Peyer's patch (tissue), 4 donors: Measurements from ENCODE around the gene RCHY1. TPM values are rescaled to one million over a fixed set of nuclear protein-coding genes. Genes with fewer than 3 reads are reported as not detected.

Source experiments
- DNase-seq, 3 donors: peaks; one replicate each; pipeline ENCODE4 v3.0.0-alpha.2; 2017 to 2019
- H3K27ac ChIP-seq, 4 donors: fragments of 200-600 bp; sonication (generic); one replicate each; pipeline ENCODE4 v1.5.1; 2016 to 2019
- H3K27me3 ChIP-seq, 2 donors: fragments of 200-600 bp; sonication (generic); one replicate each; pipeline ENCODE4 v1.5.1; 2019
- H3K36me3 ChIP-seq, 3 donors: fragments of 200-600 bp; sonication (generic); one replicate each; pipeline ENCODE4 v1.5.1; 2016 to 2019
- H3K4me1 ChIP-seq, 4 donors: fragments of 200-600 bp; sonication (generic); one replicate each; pipeline ENCODE4 v1.5.1; 2016 to 2019
- H3K4me3 ChIP-seq, 4 donors: fragments of 200-600 bp; sonication (generic); 1 replicate in 3 of 4; 2 replicates in 1 of 4; pipeline ENCODE4 v1.5.1; 2016 to 2019; ENCODE audit warnings: mild to moderate bottlenecking in 1 of 4
- H3K9me3 ChIP-seq, 4 donors: fragments of 200-600 bp; sonication (generic); one replicate each; pipeline ENCODE4 v1.5.1; 2016 to 2019; ENCODE audit warnings: mild to moderate bottlenecking in 1 of 4
- POLR2A ChIP-seq, 2 donors: fragments of 450-650 bp; IDR thresholded peaks; one replicate each; pipeline ENCODE4 v1.5.1; 2017; ENCODE audit warnings: antibody characterized with exemption in 2 of 2, mild to moderate bottlenecking in 2 of 2, moderate library complexity in 2 of 2
- total RNA-seq, 4 donors: library from RNA; depleted of rRNA; stranded (reverse); fragments of >200 nt; gene quantifications; one replicate each; pipeline ENCODE4 v1.1.0, GENCODE V29; 2016
- TF ChIP-seq, protein P1 (sequence below), 6 experiments: fragments of 450-650 bp in 4 of 6; fragments of 200-600 bp in 2 of 6; sonication (generic) in 1 of 6; IDR thresholded peaks; one replicate each; pipeline ENCODE4 v1.5.1; 2017 to 2019; ENCODE audit warnings: antibody characterized with exemption in 6 of 6, mild to moderate bottlenecking in 3 of 6, moderate library complexity in 1 of 6

Gene RCHY1
- total RNA-seq, 4 donors from 2014 or later, result 10.5 to 35.5 (median 20.0) TPM

DNA sequence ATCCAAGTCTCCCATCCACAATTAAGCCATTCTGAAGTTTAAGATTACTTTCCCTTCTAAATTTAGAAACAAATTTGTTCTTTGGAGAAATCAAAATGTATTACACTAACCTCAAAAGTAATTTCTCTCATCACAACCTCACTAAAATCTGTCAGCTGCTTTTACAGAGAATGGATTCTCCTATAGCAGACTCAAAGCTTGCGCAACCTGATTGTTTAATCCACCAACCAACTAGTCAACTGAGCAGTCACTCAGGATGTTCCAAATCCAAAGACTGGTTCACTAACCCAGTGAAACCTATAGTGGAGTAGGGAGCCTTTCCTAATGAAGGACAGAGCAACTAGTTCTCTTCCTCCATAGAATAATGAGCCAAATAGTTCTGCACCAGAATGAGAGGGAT is 44.3 kb downstream of the RCHY1 start:
- Histone ChIP-seq H3K27me3 (no peaks in the 10 kb centered on the region), H3K27ac (no peak overlapping the region), H3K4me3 (no peak overlapping the region), H3K9me3 (no peaks in the 10 kb centered on the region), H3K36me3 (no peaks in the 10 kb centered on the region), H3K4me1 (no peaks in the 10 kb centered on the region)
- TF ChIP-seq, protein P1, sequence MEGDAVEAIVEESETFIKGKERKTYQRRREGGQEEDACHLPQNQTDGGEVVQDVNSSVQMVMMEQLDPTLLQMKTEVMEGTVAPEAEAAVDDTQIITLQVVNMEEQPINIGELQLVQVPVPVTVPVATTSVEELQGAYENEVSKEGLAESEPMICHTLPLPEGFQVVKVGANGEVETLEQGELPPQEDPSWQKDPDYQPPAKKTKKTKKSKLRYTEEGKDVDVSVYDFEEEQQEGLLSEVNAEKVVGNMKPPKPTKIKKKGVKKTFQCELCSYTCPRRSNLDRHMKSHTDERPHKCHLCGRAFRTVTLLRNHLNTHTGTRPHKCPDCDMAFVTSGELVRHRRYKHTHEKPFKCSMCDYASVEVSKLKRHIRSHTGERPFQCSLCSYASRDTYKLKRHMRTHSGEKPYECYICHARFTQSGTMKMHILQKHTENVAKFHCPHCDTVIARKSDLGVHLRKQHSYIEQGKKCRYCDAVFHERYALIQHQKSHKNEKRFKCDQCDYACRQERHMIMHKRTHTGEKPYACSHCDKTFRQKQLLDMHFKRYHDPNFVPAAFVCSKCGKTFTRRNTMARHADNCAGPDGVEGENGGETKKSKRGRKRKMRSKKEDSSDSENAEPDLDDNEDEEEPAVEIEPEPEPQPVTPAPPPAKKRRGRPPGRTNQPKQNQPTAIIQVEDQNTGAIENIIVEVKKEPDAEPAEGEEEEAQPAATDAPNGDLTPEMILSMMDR (IDR thresholded peaks at IDR 0.05), result no peak
- no peak for TF ChIP-seq POLR2A (IDR thresholded peaks at IDR 0.05)
- no peak for DNase-seq

DNA sequence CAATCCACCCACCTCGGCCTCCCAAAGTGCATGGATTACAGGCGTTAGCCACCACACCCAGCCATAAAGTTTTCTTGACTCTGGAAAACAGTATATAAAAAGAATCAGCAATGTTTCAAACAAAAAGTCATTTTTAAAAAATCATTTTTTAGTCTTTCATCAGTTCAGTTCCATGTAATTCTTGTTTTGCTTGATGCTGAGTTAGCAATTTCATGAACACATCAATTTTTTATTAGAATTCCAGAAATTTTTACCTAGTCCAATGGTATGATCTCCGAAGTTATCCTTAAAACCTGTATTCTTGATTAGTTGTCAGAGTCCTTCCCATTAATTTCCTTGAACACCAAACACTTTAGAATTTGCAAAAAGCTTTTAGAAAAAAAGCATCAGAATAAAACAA is 56.8 kb downstream of the RCHY1 start:
- Histone ChIP-seq H3K27ac (no peak overlapping the region), H3K4me1 (no peaks in the 10 kb centered on the region), H3K9me3 (no peaks in the 10 kb centered on the region), H3K36me3 (no peaks in the 10 kb centered on the region), H3K4me3 (no peak overlapping the region), H3K27me3 (no peaks in the 10 kb centered on the region)
- DNase-seq, result no peak
- TF ChIP-seq POLR2A (IDR thresholded peaks at IDR 0.05), result no peak
- TF ChIP-seq, protein P1 (IDR thresholded peaks at IDR 0.05), result no peak

DNA sequence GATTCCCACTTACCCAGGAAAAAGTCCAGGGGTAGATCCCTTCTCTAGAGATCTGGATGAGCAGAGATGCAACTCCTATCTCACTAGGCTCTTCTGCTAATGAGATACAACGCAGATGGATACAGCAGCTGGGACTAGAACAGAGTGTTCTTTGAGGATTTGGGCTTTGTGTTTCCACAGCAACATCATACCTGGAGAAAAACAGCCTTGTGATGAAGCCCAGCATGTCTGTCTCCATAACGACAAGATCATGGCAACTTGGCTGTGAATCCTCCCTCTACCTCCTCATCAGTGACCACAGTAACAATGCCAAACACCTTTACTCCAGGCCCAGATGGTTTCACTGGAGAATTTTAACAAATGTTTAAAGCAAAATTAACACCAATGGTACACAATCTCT is 80.1 kb downstream of the RCHY1 start:
- Histone ChIP-seq H3K36me3 (no peaks in the 10 kb centered on the region), H3K4me3 (no peak overlapping the region), H3K4me1 (no peaks in the 10 kb centered on the region), H3K27me3 (no peaks in the 10 kb centered on the region), H3K9me3 (peaks cover 0 to 6% (median 0%) of the 10 kb centered on the region in 4 donors), H3K27ac (no peak overlapping the region)
- TF ChIP-seq POLR2A (IDR thresholded peaks at IDR 0.05), result no peak
- TF ChIP-seq, protein P1 (IDR thresholded peaks at IDR 0.05), result no peak
- no peak for DNase-seq

GRCh38 chr4:75432683-75433082 is 81.5 kb downstream of the RCHY1 start:
- no peak for DNase-seq

GRCh38 chr4:75429208-75429607 is 85.0 kb downstream of the RCHY1 start:
- H3K36me3 ChIP-seq, result no peaks in the 10 kb centered on the region
- H3K4me3 ChIP-seq, result no peak overlapping the region
- no peaks in the 10 kb centered on the region for H3K4me1 ChIP-seq
- no peak for TF ChIP-seq POLR2A (IDR thresholded peaks at IDR 0.05)
- no peak overlapping the region for H3K27ac ChIP-seq
- H3K9me3 ChIP-seq, result no peaks in the 10 kb centered on the region
- no peak for DNase-seq
- no peaks in the 10 kb centered on the region for H3K27me3 ChIP-seq

More at GRCh38 chr4:75432683-75433082, 81.5 kb downstream of the RCHY1 start:
- TF ChIP-seq POLR2A (IDR thresholded peaks at IDR 0.05), result no peak
- TF ChIP-seq, protein P1 (IDR thresholded peaks at IDR 0.05), result peak in 2 of 6 experiments; percentile 2 to 8
- Histone ChIP-seq H3K4me3 (no peak overlapping the region), H3K36me3 (no peaks in the 10 kb centered on the region), H3K9me3 (peaks cover 0 to 6% (median 0%) of the 10 kb centered on the region in 4 donors), H3K27me3 (no peaks in the 10 kb centered on the region), H3K27ac (no peak overlapping the region), H3K4me1 (no peaks in the 10 kb centered on the region)

Other genes starting within 250 kb of the RCHY1 start
- 10 to 100 TPM; 24.5 to 71.8 (median 28.1) TPM for gene THAP6, start 70 bp upstream of the RCHY1 start, total RNA-seq
- gene ODAPH, start 41.7 kb upstream of the RCHY1 start, total RNA-seq, result not detected
- gene CDKL2, start 116.1 kb upstream of the RCHY1 start, total RNA-seq, result under 1 TPM in 1 of 4 donors, not detected in 3; 0.35 TPM
- gene G3BP2, start 159.0 kb upstream of the RCHY1 start, total RNA-seq, result 100 to 1,000 TPM in 1 of 4 donors, 10 to 100 TPM in 3; 54.5 to 121 (median 89.8) TPM
- 100 to 1,000 TPM in 1 of 4 donors, 10 to 100 TPM in 3; 34.5 to 106 (median 48.2) TPM for gene USO1, start 210.2 kb upstream of the RCHY1 start, total RNA-seq